Esophagus squamous epithelium (tissue), 5 donors: ENCODE measurements around the gene LDHB. TPM values are rescaled to one million over a fixed set of nuclear protein-coding genes. Genes with fewer than 3 reads are reported as not detected.

Experiments
- DNase-seq: peaks from one replicate; lab custom pipeline; 2025; lab: John Stamatoyannopoulos, UW
- H3K27ac ChIP-seq, 4 donors: fragments of 200-600 bp; sonication (generic); one replicate each; pipeline ENCODE4 v1.5.1; 2016 to 2019; ENCODE audit warnings: mild to moderate bottlenecking in 1 of 4
- H3K27me3 ChIP-seq, 4 donors: fragments of 200-600 bp; sonication (generic); 1 replicate in 3 of 4; 2 replicates in 1 of 4; pipeline versions ENCODE4 v1.5.1 to v1.6.0; 2017 to 2021; ENCODE audit warnings: antibody characterized with exemption in 1 of 4
- H3K36me3 ChIP-seq, 3 donors: fragments of 200-600 bp; sonication (generic); one replicate each; pipeline ENCODE4 v1.5.1; 2016 to 2019
- H3K4me1 ChIP-seq, 3 donors: fragments of 200-600 bp; sonication (generic); one replicate each; pipeline ENCODE4 v1.5.1; 2017 to 2019
- H3K4me3 ChIP-seq, 4 donors: fragments of 200-600 bp; sonication (generic); 1 replicate in 3 of 4; 2 replicates in 1 of 4; pipeline ENCODE4 v1.5.1; 2016 to 2019; ENCODE audit warnings: mild to moderate bottlenecking in 2 of 4, moderate library complexity in 1 of 4
- H3K9me3 ChIP-seq, 3 donors: fragments of 200-600 bp; sonication (generic); one replicate each; pipeline ENCODE4 v1.5.1; 2016 to 2019
- CTCF ChIP-seq, 6 experiments: fragments of 450-650 bp in 4 of 6; fragments of 200-600 bp in 2 of 6; sonication (generic) in 2 of 6; IDR thresholded peaks; one replicate each; pipeline ENCODE4 v1.5.1; 2016 to 2019; ENCODE audit warnings: antibody characterized with exemption in 6 of 6, mild to moderate bottlenecking in 4 of 6, moderate library complexity in 4 of 6
- POLR2A ChIP-seq, 4 donors: fragments of 450-650 bp; IDR thresholded peaks; one replicate each; pipeline ENCODE4 v1.6.1; 2017; ENCODE audit warnings: antibody characterized with exemption in 4 of 4, mild to moderate bottlenecking in 4 of 4, moderate library complexity in 3 of 4
- WGBS, 2 donors: methylation state at CpG; one replicate each; pipeline ENCODE4 v1.1.5; 2018; 5-methylcytosine and 5-hydroxymethylcytosine counted together
- intact Hi-C: fragments of 100-400 bp; cut with DNase I; formaldehyde crosslinking; loops from one replicate; pipeline ENCODE4 v1.15.0; 2022
- total RNA-seq, 4 donors: library from RNA; depleted of rRNA; stranded (reverse); fragments of >200 nt; gene quantifications; one replicate each; pipeline ENCODE4 v1.1.0, GENCODE V29; 2016
- donor health status: DM: yes; HTN: yes; CAD: no.

LDHB gene
- total RNA-seq, 4 donors from 2014 or later: 79.1 to 251 (median 213) TPM

- H3K4me3 ChIP-seq: no peak overlapping the region
- no peaks in the 10 kb centered on the region for H3K36me3 ChIP-seq
- TF ChIP-seq CTCF (IDR thresholded peaks at IDR 0.05) (peak in 1 of 6 experiments; percentile 37), POLR2A (IDR thresholded peaks at IDR 0.05) (no peak)
- H3K9me3 ChIP-seq: no peaks in the 10 kb centered on the region
- DNase-seq: no peak
- no peak overlapping the region for H3K27ac ChIP-seq
- intact Hi-C loops: no loop called here
- 69 to 88% methylated on average over 2 of the region's 2 CpGs for WGBS, 2 donors
- no peaks in the 10 kb centered on the region for H3K4me1 ChIP-seq
- H3K27me3 ChIP-seq: no peaks in the 10 kb centered on the region
These were observed 49.9 kb downstream of the LDHB start for GRCh38 chr12:21607701-21608100.

- no peak for DNase-seq
- Histone ChIP-seq H3K27me3 (no peaks in the 10 kb centered on the region), H3K9me3 (no peaks in the 10 kb centered on the region), H3K36me3 (no peaks in the 10 kb centered on the region), H3K27ac (peak overlapping the region in 1 of 4 donors; percentile 38), H3K4me1 (no peaks in the 10 kb centered on the region), H3K4me3 (no peak overlapping the region)
- intact Hi-C loops: no loop called here
- no peak for TF ChIP-seq POLR2A (IDR thresholded peaks at IDR 0.05)
- no peak for TF ChIP-seq CTCF (IDR thresholded peaks at IDR 0.05)
- 69% methylated on average over 1 of the region's 1 CpG for WGBS, 2 donors
These were observed 51.5 kb downstream of the LDHB start for GRCh38 chr12:21606175-21606574.

GRCh38 chr12:21604245-21605101 lies 53.2 kb downstream of the LDHB start, which contains the start of gene GYS2:
TSS of gene GYS2 (minus strand) at chr12:21604847. CDS start at chr12:21604592, 255 bp downstream.
- DNase-seq: no peak
- no peak for TF ChIP-seq POLR2A (IDR thresholded peaks at IDR 0.05)
- no peak for TF ChIP-seq CTCF (IDR thresholded peaks at IDR 0.05)
- H3K36me3 ChIP-seq: no peaks in the 10 kb centered on the region
- peak within 1 kb of the TSS in 3 of 4 donors; percentile 25 to 47 (median 36) for H3K27ac ChIP-seq
- no peaks in the 10 kb centered on the region for H3K4me1 ChIP-seq
- intact Hi-C loops: no loop called here
- H3K4me3 ChIP-seq: peak within 1 kb of the TSS in 2 of 4 donors; percentile 11 to 20
- no peaks in the 10 kb centered on the region for H3K9me3 ChIP-seq
- H3K27me3 ChIP-seq: no peaks in the 10 kb centered on the region
- WGBS, 2 donors: 53 to 69% methylated on average over 7 of the region's 7 CpGs

- no peak for TF ChIP-seq POLR2A (IDR thresholded peaks at IDR 0.05)
- no peak for TF ChIP-seq CTCF (IDR thresholded peaks at IDR 0.05)
- peak overlapping the region in 1 of 4 donors; percentile 11 for H3K4me3 ChIP-seq
- H3K9me3 ChIP-seq: no peaks in the 10 kb centered on the region
- no peak for DNase-seq
- WGBS, 2 donors: 61% methylated on average over 2 of the region's 2 CpGs
- no peaks in the 10 kb centered on the region for H3K36me3 ChIP-seq
- intact Hi-C loops: no loop called here
- no peaks in the 10 kb centered on the region for H3K4me1 ChIP-seq
- no peaks in the 10 kb centered on the region for H3K27me3 ChIP-seq
- no peak overlapping the region for H3K27ac ChIP-seq
These were observed 54.9 kb downstream of the LDHB start for GRCh38 chr12:21602774-21603173.

GRCh38 chr12:21600196-21600595 lies 57.4 kb downstream of the LDHB start:
- intact Hi-C loops: no loop called here
- Histone ChIP-seq H3K27ac (no peak overlapping the region), H3K9me3 (no peaks in the 10 kb centered on the region), H3K27me3 (no peaks in the 10 kb centered on the region), H3K4me1 (no peaks in the 10 kb centered on the region), H3K36me3 (no peaks in the 10 kb centered on the region), H3K4me3 (no peak overlapping the region)
- WGBS, 2 donors: 45 to 68% methylated on average over 5 of the region's 5 CpGs
- DNase-seq: no peak
- no peak for TF ChIP-seq POLR2A (IDR thresholded peaks at IDR 0.05)
- no peak for TF ChIP-seq CTCF (IDR thresholded peaks at IDR 0.05)
